PFSK-1 (cell line): Measurements from ENCODE around the gene TP53I13.

Experiments used
- FOXP2 ChIP-seq: optimal IDR thresholded peaks from 2 replicates; pipeline ENCODE3; 2011; ENCODE audit warnings: borderline replicate concordance, control low read depth, inconsistent platforms; ENCODE audit not compliant: insufficient read depth; ENCODE audit errors: extremely low read length, extremely low read depth
- POLR2AphosphoS5 ChIP-seq: IDR thresholded peaks from 2 replicates; pipeline ENCODE4 v1.6.1; 2012; ENCODE audit warnings: low read depth, mild to moderate bottlenecking, control low read depth, low read length, moderate library complexity
- REST ChIP-seq, 2 experiments: IDR thresholded peaks; 2 replicates each; pipeline versions ENCODE4 v1.6.1 to v1.8.0; 2011 to 2012; ENCODE audit warnings: low read depth in 2 of 2, low read length in 2 of 2, control low read depth in 1 of 2, inconsistent platforms in 1 of 2, mild to moderate bottlenecking in 1 of 2, moderate library complexity in 1 of 2; ENCODE audit not compliant: insufficient read depth in 1 of 2
- SIN3A ChIP-seq: IDR thresholded peaks from 2 replicates; pipeline ENCODE4 v1.6.1; 2012; ENCODE audit warnings: mild to moderate bottlenecking, low read length, moderate library complexity, borderline replicate concordance; ENCODE audit not compliant: insufficient read depth
- TAF1 ChIP-seq: IDR thresholded peaks from 2 replicates; pipeline ENCODE4 v1.6.1; 2012; ENCODE audit warnings: low read length, control low read depth, borderline replicate concordance; ENCODE audit not compliant: insufficient read depth

Gene TP53I13

DNA sequence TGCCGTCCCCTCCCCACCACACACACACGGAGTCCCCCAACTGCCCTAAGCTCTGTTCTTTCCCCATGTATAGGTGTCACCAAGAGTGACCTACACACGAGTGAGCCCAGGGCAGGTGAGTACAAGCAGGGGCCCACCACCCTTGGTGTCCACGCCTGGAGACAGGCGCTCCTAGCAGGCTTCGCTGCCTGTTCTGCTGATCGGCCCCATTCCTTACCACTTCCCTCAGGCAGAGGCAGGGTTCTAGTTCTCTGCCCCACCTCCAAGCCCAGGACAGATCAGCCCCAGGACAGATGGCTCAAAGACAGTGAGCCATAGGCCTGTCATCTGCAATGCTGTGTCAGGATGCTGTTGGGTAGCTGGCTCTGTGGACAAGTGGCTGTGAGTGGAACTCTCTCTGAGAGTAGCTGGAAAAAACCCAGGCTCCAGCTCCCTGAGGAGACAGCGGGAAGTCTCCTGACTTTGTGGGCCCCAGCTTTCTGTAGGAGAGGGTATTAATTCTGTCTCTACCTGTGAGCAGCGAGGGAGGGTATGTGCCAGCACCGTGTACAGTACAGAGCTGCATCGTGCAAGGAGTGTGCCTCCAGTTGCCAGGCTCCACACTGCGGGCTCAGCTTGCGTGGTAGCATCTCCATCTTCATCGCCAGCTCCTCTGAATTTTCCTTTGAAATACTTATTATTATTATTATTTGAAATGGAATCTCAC, 897 bp downstream of the TP53I13 start:
- TF ChIP-seq REST (IDR thresholded peaks at IDR 0.05; ENCODE audit: insufficient read depth in 1 of 2, low read depth in 2 of 2, low read length in 2 of 2) (no peak), FOXP2 (no peak), SIN3A (no peak), TAF1 (no peak), POLR2AphosphoS5 (no peak)

- TF ChIP-seq REST (IDR thresholded peaks at IDR 0.05; ENCODE audit: insufficient read depth in 1 of 2, low read depth in 2 of 2, low read length in 2 of 2) (no peak), SIN3A (no peak), FOXP2 (no peak), TAF1 (no peak), POLR2AphosphoS5 (no peak)
These were observed 2.0 kb downstream of the TP53I13 start for GRCh38 chr17:29570521-29570920.

GRCh38 chr17:29571486-29571882, 3.0 kb downstream of the TP53I13 start:
- TF ChIP-seq REST (IDR thresholded peaks at IDR 0.05; ENCODE audit: insufficient read depth in 1 of 2, low read depth in 2 of 2, low read length in 2 of 2) (no peak), TAF1 (no peak), SIN3A (no peak), FOXP2 (no peak), POLR2AphosphoS5 (no peak)

DNA sequence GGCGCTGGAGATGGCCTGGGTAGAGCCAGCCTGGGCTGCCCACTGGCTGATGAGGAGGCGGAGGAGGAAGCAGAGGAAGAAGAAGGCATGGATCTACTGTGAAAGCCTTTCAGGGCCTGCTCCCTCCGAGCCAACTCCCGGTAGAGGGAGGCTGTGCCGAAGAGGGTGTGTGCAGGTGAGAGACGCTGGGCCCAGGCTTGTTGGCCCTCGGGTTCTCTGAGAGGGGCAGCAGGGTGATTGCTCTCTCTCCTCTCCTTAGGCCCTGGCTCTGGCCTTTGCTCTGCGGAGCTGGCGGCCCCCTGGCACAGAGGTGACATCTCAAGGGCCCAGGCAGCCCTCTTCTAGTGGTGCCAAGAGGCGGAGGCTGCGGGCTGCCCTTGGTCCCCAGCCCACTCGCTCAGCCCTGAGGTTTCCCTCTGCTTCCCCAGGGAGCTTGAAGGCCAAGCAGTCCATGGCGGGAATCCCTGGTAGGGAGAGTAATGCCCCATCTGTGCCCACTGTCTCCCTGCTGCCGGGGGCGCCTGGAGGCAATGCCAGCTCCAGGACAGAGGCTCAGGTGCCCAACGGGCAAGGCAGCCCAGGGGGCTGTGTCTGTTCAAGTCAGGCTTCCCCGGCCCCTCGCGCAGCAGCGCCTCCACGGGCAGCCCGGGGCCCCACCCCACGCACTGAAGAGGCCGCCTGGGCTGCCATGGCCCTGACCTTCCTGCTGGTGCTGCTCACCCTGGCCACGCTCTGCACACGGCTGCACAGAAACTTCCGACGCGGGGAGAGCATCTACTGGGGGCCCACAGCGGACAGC, 3.6 kb downstream of the TP53I13 start:
- TF ChIP-seq POLR2AphosphoS5 (no peak), SIN3A (no peak), TAF1 (no peak), FOXP2 (no peak), REST (IDR thresholded peaks at IDR 0.05; ENCODE audit: insufficient read depth in 1 of 2, low read depth in 2 of 2, low read length in 2 of 2) (no peak)
